Activated CD8-positive, alpha-beta memory T cell treated with anti-CD3 and anti-CD28 coated beads, Interleukin-2, amount 50 U/mL, for 24 hours (primary cell): Measurements from ENCODE around the gene BBS9.
A peak's percentile ranks its signal among the peaks of the same experiment; 100 is the strongest.
"Not testable (repeated sequence)": the region's sequence is repeated elsewhere in the genome, so short reads cannot be mapped to it uniquely, and the experiment has no call there.

Experiments
- DNase-seq: peaks from one replicate; pipeline ENCODE4 v3.0.0-alpha.2; 2020; ENCODE audit errors: extremely low read depth

The BBS9 gene

DNA sequence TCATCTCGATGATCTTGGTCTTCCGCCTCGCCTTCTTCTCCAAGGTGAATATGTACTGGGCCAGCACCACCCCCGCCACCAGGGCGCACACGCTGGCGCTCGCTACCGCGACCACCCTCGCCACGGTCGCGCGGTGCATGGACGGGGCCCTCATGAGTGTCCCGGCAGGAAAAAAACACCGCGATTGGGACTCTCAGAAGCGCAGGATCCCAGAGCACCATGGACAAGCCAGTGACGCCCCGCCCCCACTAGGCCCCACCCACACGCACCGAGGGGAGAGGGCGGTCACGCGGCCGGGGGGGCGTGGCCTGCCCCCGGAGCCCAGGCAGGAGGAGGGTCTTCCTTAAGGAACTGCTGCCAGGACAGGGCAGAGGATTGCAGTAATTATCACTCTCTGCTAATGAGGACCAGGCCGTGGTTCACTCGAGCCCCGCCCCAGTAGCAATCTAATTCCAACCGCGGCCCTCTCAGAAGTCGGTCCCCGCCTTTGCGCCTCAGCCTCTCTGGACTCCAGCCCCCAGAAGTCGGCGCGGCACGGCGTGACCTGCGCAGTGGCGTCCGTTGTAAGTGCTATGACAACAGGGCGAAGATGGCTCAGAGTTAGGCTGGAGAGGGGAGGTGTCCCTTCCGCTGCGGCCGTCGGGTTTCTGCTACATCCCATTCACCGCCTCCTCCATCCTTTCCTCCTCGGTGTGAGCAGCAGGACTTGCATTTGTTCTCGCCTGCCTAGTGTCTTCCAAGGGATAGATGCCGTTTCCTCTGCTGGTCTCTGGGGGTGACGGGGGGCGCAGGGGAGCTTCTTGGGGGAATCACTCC lies at the start of gene BBS9:
TSS of gene BBS9 (plus strand) at position 575 of the 816 bp plus-strand sequence. CDS start 16,689 bp downstream, outside the sequence.
- DNase-seq = peak; percentile 78

DNA sequence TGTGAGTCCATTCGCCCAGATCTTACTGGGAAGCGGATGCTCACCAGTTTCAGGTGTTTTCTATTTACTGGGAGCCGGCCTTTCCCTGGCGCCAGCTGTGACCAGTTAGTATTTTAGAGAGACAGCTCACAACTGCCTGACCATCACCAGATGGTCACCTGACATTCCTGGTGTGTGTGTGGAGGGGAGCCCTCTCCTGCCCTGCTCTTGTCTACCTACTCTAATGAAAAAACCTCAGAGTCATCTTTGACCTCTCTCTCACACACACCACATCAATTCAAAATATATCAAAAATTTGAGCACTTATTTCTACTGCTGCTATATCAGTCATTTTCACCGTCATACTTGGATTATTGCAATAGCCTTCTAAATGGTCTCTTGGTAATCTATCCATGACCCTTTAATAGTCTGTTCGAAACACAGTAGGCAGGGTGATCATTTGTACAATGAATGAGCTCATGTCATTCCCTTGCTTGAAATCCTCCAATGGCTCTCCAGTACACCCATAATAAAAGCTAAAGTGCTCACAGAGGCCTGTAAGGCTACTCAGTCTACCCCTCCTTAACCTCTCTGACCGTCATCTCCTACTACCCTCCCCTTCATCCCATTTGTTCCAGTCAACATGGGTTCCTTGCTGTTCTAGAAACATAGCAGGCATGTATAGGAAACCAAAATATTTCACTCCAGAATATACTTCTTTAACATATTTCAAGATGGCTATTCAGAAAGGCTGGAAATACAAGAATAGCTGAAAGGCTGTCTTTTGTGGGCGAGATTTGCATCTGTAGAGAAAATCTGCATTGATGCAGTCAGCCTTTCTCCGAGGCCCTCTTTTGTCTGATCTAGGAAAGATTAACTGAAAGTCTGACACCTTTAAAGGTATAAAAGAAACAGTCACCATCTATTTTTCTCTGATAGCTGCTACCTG lies 49.3 kb upstream of the BBS9 start:
- no peak for DNase-seq

DNA sequence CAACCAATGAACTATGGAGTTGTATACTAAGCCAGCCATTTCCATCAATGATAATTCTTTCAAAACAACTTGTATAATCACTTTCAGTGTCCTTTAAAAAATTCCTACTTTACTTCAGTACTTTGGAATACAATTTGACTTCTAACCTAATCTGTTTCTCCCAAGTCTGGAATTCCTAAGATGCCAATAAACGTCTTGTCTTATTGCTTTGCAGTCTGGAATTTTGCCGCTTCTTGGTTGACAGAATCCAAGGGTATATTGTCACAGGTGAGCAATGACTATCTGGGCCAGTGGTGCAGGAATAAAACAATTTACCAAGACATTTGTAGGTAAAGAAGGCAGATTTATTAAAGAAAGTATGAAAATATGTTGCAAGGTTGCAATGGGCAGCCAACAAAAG lies 42.0 kb upstream of the BBS9 start:
- no peak for DNase-seq

DNA sequence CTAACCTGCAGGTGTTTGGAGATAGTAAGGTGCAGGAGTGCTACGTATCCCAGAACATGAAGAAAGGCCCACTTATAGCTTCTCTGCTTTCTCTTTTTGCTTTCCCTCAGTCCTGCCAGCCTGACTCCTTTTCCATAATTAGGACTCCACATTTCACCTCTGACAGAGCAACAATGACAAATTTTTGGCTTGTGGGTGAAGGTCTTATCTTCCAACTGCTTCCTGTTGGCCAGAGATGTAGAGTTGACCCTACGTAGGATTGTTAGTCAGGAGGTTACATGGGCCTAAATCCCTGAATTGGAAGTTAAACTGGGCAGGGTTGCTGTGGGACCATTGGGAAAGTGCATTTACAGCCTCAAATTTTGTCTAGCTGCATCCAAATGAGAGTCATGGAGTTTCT lies 41.5 kb upstream of the BBS9 start:
- no peak for DNase-seq

DNA sequence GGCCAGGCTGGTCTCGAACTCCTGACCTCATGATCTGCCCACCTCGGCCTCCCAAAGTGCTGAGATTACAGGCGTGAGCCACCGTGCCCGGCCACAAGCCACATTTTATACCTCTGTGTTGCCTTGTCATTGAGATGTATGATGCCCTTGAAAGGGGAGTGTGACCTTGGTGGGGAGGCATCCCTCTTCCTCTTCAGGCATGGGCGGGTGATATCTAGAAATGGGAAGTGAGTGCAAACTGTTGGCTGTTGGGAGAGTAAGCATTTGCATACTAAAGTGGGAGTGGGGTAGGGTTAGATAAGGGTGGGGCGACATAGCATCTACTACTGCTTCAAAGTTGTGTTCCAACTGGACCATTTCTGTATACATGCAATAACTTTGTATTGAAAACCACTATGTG lies 40.2 kb upstream of the BBS9 start:
- no peak for DNase-seq

DNA sequence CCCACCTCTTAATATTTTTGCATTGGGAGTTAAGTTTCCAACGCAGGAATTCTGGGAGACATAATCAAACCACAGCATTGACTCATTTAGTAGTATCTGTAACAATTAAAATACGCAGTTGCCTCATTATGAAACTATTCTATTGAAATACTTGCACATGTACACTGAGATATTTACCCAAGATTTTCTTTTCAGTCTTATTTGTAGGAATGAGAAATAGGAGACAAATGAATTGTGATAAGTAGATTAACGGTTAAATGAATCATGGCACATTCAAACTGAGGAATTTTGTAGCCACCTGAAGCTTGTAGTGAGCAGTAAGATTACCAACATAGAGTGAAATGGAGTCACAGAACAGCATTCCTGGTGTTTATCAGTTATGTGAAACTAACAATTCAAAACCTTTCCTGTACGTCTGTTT lies 38.2 kb upstream of the BBS9 start:
- no peak for DNase-seq

DNA sequence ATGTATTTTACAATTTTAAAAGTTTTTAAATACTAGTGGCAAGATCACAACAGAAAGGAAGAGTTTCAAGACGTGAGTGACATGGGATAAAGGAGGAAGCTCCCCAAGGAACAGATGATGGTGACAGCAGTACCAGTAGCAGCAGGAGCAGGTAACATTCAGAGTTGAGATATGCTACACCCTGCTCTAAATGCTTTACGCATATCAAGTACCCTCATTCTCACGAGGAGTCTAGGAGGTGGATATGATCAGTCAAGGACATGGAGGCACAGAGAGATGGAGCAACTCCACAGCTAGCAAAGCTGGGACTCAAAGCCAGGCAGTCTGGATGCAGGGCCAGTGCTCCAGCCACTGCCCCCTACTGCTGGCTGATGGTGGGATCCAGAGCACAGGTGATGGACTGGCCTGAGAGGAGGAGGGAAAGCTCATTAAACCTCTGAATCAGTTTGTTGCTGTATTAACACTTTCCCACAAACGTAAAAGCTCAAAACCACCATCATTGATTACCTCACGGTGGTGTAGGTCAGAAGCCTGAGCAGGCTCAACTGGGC lies 37.6 kb upstream of the BBS9 start:
- no peak for DNase-seq

DNA sequence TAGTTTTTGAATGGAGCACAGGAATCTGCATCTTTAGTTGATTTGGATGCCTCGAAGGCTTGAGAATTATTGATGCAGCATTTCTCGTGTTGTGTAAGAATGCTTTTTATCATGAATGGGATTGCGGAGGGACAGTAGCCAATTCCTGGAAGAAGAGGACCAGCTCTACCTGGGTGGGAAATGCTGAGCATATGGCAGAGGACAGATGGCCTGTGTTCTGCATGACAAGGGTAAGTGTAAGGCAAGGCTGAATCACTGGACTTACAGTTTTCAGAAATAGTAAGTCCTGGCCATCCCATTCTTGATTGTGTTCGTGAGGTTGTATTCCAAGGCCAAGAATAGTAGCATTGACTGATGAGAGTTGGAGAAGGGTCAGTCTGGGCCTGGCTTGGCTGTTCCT lies 36.1 kb upstream of the BBS9 start:
- no peak for DNase-seq

DNA sequence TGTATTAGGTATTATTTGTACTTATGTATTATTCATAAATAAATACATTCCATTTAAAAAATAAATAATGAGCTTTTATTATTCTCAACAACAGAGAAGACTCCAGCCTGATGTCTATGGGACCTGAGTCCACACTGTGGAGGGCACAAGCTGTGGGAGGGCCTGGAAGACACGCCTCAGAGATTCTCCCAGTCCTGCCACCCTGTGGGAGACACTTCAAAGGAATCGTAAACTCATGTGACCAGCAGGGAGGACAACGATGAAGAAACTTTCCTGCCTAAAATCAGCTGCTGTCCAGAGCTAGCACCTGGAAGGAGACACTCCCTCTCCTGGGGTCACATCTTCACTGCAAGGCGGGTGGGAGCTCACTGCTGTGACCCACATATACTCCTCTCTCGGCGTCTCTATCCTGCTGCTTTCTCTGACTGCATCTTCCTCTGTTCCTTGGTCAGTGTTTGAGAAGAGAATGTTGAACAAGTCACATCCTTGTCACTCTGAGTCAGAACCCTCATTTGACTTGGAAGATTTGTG lies 34.6 kb upstream of the BBS9 start:
- not testable (repeated sequence) for DNase-seq

DNA sequence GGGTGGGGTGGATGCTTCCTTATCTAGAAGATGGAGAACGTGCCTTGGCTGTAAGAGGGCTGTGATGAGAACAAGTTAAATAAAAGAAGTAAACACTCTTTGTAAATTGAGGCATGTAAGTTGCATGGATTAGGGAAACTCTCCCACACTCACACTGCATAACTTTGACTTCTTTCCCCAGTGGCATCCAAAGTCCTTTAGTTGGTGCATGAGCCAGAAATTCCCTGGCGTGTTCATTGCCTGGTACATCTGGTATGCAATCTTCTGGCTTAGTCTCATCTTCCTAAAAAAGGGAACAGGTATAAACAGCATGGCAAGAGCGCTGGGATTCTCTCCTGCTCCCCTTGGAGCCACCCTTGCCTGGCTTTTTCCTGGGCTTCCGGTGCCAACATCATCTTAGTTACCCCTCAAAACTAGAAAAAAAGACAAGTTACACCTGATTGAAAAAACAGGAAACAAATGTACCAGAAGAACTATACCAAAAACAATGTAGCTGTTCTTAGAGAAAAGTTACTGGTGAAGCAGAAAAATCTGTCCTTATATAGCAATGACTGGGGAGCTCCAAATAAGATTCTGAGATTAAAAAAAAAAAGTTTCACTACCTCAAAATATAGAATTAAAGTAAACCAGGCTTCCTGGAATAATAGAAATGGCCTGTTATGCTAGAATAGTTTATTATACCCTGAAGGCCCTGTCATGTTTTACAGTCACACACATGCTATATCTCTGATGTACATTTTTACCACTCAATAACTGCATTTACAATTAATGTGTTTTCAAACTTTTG lies 30.0 kb upstream of the BBS9 start:
- DNase-seq = no peak

DNA sequence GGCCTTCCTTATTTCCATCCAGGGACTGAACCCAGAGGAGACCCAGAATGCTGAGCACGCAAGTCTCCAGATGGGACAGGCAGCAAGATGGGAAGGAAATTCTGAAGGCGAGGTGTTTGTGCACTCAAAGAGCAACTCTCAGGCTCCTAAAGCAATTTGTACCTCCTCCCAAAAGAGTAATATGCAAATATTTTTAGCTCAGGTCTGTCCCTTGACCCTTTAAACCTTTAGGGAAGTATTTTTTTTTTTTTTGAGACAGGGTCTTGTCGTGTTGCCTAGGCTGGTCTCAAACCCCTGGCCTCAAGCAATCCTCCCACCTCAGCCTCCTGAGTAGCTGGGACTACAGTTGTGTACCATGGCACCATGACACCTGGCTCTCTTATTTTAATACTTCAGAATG lies 28.6 kb upstream of the BBS9 start:
- DNase-seq = no peak

DNA sequence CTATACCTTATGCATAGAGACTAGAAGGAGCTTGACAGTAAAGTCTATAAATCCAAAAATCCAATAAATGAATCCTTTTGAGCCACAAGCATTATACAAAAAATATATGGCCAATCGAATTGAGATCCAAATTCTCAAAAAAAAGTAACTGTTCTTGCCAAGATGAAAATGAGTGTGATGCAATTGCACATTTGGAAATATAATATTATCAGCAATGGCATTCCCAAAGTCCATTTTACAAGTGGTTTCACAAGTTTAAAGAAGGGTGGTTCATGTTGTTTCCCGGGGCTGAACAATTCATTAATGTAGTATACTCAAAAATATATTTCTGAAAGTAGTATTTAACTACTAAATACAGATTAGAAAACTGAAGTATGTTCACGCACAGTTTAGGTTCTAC lies 27.5 kb upstream of the BBS9 start:
- DNase-seq = no peak

DNA sequence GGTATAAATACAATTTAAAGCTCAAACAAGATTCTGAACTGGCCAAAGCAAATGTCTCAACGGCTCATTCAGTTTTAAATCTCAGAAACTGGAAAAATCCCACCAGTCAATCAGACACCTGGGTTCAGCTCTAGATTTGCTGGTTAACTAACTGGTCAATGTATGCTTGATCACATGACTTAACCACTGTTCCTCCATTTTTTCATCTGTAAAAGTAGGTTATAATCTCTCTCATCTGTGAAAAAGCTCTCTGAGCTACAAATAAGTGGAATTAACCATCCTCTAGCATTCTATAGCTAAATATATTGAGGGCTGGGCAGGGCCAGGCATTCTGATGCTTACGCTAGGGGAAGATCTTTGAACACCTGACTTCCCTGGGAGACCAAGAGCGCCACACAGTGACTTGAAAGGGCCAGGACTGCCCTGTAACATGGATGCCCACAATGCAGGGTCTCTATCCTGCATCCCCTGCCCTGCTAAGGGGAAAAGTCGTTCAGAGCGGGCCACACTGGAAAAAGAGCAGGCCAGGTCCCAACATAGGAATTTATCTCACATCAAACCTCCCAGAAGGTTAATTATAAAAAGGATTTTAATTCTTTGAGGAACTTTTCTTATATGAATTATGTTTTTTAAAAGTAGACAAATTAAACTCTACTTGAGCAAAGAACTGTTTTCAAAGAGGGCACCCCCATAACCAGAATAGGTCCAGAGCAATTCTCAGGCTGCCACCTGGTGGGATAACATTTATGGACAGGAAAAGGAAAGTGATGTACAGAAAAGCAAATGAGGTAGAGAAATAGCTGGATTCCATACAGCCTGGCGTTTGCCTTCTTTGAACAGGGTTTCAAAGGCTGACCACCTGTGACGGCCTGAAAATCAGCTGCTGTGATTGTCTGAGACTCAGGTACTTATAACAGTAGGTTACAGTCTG lies 22.0 kb upstream of the BBS9 start:
- DNase-seq = no peak

DNA sequence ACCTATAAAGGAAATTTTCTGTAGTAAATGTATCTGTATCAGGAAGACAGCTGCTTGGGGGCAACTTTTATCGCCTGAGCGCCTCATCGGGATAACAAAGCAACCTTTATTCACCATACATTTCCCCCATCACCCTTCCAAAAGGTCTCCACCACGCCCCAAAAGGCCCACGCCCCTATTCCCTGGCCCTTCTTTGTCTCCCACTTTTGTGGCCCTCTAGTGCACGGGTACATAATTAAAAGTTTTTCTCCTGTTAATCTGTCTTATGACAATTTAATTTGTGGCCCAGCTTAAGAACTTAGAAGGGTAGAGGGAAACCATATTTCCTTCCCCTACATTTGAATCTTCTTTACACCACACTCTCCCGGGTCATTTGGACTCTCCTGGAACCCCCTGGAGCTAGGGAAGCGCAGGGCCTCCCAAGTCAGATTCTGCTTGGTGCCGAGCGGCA lies 20.8 kb upstream of the BBS9 start:
- no peak for DNase-seq

DNA sequence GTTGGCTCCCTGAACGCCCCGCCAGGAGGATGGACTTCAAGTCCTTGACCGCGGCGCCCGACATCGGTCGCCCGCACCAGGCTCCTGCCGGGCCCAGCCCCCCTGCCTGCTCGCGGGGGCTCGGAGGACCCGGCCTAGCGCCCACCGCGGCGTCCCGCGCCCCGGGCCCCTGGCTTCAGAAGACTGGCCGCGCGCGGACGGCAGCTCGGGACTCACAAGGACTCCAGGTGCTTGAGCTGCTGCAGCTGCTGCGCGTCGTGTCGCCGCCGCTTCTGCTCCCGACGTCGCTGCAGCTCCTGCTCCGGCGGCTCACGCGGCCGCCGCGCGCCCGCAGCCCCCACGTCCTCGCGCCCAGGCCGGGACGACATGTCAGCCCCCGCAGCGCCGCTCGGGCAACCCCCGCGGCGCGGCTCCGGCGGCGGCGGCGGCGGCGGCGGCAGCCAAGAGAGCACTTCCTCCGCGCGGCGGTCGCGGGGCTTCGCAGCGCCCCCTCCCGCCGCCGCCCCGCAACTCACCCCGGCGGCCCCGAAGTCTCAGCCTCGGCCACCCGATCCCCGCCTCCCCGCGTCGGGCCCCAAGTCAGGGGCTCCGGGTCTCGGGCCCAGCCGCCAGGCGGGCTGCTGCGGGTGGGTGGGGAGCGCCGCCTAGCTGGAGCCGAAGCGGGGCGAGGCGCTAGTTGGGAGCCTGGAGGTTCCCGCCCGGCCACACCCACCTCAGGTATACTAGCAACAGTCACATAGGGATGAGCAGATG lies 20.2 kb upstream of the BBS9 start, which contains the start of gene RP9:
TSS of gene RP9 (minus strand) at position 400 of the 753 bp plus-strand sequence. CDS start at position 368, 32 bp downstream.
- DNase-seq = peak; percentile 25

DNA sequence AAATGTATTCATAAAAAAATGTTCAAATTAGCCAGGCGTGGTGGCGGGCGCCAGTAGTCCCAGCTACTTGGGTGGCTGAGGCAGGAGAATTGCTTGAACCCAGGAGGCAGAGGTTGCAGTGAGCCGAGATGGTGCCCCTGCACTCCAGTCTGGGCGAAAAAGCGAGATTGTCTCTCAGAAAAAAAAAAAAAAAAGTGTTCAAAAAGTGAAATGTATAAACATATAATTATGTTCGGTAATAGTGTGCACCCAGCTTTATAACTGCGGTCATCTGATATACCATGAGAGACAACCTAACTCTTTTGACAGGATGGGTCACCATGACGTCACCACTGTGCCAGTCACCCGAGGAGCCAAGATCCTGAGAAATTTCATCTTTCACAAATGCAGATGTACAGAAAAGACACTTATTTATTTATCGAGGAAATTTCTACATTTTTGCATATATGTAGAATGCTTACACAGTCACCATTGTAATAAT lies 19.6 kb upstream of the BBS9 start:
- DNase-seq = no peak

DNA sequence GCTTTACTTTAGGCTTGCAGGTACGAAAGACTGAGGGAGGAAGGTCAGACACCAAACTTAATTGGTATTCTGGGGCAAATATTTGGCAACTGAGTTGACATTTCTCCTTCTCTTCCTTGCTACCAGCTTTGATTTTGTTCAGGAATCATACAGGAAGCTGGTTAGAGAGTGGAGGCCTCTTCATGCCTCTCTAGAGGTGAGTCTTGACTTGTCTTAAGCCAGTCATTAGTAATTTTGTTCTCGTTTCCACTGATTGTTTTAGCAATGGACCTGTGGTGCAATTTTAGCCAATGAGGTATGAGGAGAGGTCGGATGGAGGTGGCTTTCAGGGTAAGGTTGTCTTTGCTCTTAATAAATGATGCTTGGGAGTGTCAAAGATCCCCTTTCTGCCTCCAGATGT lies 17.8 kb upstream of the BBS9 start:
- no peak for DNase-seq

DNA sequence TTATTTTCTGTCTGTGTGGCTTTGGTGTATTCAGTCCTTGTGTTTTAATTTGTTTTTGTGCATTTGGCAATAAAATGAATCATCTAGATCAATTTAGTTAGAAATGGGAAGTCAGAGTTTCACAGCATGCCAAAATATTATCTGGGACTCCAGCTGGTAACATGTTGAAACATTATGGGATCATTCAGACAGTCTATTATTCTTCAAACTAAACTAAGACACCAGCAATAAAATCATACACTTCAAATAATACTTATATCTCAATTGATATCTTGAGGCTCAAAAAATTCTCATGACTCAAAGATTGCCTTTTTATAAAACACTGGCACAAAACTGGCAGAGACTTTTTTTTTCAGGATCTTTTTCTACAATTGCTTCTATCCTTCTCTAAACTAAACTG lies 14.4 kb upstream of the BBS9 start:
- no peak for DNase-seq

DNA sequence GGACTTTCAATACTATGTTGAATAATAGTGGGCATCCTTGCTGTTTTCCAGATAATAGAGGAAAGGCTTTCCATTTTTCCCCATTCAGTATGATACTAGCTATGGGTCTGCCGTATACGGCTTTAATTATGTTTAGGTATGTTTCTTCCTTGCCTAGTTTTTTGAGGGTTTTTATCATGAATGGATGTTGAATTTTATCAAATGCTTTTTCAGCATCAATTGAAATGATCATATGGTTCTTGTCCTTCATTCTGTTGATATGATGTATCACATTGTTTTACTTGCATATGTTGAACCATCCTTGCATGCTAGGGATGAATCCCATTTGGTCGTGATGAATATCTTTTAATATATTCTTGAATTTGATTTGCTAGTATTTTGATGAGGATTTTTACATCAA lies 11.0 kb upstream of the BBS9 start:
- no peak for DNase-seq
